ENCODE data around the gene ADAMTSL1. TPM values are rescaled to one million over a fixed set of nuclear protein-coding genes. Genes with fewer than 3 reads are reported as not detected.

The ADAMTSL1 gene
- total RNA-seq, 2 experiments from 2014 or later = not detected

DNA sequence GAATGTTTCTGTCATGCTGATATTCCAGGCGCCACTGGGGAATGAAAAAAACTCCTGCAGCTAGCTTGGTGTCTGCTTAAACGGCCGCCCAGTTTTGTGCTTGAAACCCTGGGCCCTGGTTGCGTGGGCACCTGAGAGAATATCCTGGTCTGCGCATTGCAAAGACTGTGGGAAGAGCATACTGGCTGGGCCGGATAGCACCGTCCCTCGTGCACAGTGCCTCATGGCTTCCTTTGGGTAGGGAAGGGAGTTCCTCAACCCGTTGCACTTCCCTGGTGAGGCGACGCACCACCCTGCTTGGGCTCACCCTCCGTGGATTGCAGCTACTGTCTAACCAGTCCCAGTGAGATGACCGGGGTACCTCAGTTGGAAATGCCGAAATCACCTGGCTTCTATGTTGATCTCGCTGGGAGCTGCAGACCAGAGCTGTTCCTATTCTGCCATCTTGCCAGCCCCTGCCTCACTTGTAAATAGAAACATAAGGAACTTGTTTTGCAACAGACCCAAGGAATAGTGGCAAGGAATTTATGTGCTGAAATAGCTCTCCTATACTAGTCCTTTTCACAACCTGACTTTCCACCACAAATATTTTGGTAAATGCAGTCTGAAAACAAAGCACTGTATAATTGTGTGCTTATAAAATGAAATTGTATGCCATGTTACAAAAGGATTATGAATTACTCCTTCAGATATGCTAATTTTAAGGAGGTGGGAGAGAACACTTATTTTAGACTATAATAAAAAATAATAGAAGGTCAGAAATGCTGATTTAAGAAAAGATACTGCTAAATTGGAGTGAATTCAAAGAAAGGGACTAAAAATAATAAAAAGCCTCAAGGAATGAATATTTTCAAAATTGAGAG lies 90.3 kb downstream of the ADAMTSL1 start:
- POLR2A ChIA-PET = no interaction called here
- Mint-ChIP-seq H3K27ac (no peak overlapping the region), H3K36me3 (ENCODE audit: low read depth) (no peaks in the 10 kb centered on the region), H3K4me1 (no peaks in the 10 kb centered on the region), H3K9me3 (peaks cover 4% of the 10 kb centered on the region), H3K4me3 (no peak overlapping the region), H3K27me3 (no peaks in the 10 kb centered on the region)
- CTCF ChIA-PET = no interaction called here
- DNase-seq = no peak

DNA sequence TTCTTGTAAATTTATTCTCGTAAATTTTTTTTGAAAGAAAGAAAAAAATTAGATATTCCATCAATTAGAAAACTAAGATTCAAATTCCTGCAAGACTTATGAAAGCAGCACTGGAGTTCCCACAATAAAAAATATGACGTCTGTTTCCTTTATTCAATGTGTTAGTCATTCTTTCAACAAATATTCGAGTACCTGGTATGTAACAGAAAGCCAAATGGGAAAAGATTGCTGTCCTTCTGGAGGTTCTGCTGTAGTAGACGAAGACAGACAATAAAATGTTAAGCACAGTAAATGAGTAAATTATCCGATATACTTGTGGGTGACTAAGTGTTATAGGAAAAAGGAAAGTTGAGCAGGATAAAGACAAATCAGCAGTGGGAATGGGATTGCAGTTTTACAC lies 92.2 kb downstream of the ADAMTSL1 start:
- no peaks in the 10 kb centered on the region for H3K9me3 Mint-ChIP-seq
- no peaks in the 10 kb centered on the region for H3K4me1 Mint-ChIP-seq
- H3K27ac Mint-ChIP-seq = no peak overlapping the region
- ChIA-PET POLR2A (no interaction called here), CTCF (no interaction called here)
- no peak for DNase-seq
- H3K27me3 Mint-ChIP-seq = no peaks in the 10 kb centered on the region
- no peak overlapping the region for H3K4me3 Mint-ChIP-seq
- H3K36me3 Mint-ChIP-seq (ENCODE audit: low read depth) = no peaks in the 10 kb centered on the region

DNA sequence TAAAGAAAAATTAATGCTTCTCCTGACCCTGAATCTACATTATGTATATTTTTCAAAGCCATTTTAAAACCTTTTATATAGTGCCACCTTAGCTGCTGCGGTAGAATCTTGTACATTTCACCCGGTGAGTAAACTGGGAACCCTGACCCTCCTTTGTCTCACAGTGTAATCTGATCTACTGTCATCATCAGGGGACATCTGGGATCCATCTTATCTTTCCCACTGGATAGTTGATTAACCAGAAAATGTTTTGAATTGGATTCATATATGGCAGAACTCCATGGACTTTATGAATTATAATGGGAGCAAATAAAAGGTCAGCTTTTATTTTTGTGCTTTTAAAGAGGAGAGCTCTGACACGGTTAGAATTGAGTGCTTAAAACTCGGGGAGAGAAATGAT lies 95.0 kb downstream of the ADAMTSL1 start:
- no peak for DNase-seq
- POLR2A ChIA-PET = no interaction called here
- no peak overlapping the region for H3K27ac Mint-ChIP-seq
- no peaks in the 10 kb centered on the region for H3K4me1 Mint-ChIP-seq
- no peaks in the 10 kb centered on the region for H3K27me3 Mint-ChIP-seq
- no peak overlapping the region for H3K4me3 Mint-ChIP-seq
- CTCF ChIA-PET = no interaction called here
- H3K36me3 Mint-ChIP-seq (ENCODE audit: low read depth) = no peaks in the 10 kb centered on the region
- H3K9me3 Mint-ChIP-seq = no peaks in the 10 kb centered on the region

DNA sequence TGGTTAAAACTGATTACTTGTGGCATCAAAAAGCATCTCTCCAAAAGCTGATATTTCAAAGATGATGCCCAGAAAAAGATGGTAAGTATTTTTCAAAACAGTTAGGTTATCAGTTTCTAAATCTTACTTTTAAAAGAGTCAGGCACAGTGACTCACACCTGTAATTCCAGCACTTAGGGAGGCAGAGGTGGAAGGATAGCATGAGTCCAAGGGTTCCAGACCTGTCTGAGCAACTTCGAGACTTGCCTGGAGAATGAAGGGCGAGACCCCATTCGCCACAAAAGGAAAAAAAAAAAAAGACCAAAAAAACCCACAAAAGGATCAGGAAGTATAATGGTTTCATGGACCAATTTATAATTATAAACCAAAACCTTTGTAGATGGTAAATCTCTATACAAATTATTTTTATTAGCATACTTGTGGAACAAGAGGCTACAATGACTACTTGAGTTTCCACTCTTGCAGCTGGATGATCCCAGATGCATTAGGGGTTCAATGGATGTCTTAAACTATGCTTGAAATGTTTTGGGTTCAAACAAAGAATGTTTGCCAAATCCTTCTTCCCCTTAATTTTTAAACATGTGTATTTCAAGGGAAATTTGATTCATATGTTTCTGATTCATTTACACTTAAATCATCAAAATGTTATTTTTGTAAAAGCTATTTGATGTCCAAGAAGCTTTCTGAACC lies 96.1 kb downstream of the ADAMTSL1 start:
- no peaks in the 10 kb centered on the region for H3K9me3 Mint-ChIP-seq
- ChIA-PET CTCF (no interaction called here), POLR2A (no interaction called here)
- no peak overlapping the region for H3K27ac Mint-ChIP-seq
- H3K36me3 Mint-ChIP-seq (ENCODE audit: low read depth) = no peaks in the 10 kb centered on the region
- DNase-seq = no peak
- H3K27me3 Mint-ChIP-seq = no peaks in the 10 kb centered on the region
- no peak overlapping the region for H3K4me3 Mint-ChIP-seq
- H3K4me1 Mint-ChIP-seq = no peaks in the 10 kb centered on the region

DNA sequence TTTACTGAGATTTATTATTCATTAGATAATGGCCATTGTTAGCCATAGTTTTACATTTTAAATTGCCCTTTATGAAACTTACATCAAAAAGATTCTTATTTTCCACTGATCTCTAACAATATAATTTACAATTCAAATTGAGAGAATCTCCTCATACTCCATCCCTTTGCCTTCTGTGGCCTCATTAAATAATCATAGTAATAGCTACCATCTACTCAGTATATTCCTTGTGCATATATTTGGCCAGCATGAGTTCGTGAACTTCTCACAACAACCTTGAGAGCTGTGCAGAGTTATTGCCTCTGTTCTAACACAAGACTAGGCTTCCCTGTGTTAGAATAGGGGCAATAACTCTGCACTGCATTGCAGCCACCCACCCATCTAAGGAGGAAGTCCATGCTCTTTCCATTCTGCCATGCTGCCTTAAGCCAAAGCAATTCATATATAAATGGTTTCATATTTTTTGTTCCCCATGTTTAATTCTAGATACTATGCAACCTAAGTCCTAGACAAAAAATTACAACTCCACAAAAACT lies 99.1 kb downstream of the ADAMTSL1 start:
- H3K4me1 Mint-ChIP-seq = no peaks in the 10 kb centered on the region
- H3K36me3 Mint-ChIP-seq (ENCODE audit: low read depth) = no peaks in the 10 kb centered on the region
- no peaks in the 10 kb centered on the region for H3K9me3 Mint-ChIP-seq
- CTCF ChIA-PET = no interaction called here
- H3K27ac Mint-ChIP-seq = no peak overlapping the region
- no peak overlapping the region for H3K4me3 Mint-ChIP-seq
- DNase-seq = no peak
- POLR2A ChIA-PET = no interaction called here
- H3K27me3 Mint-ChIP-seq = no peaks in the 10 kb centered on the region

DNA sequence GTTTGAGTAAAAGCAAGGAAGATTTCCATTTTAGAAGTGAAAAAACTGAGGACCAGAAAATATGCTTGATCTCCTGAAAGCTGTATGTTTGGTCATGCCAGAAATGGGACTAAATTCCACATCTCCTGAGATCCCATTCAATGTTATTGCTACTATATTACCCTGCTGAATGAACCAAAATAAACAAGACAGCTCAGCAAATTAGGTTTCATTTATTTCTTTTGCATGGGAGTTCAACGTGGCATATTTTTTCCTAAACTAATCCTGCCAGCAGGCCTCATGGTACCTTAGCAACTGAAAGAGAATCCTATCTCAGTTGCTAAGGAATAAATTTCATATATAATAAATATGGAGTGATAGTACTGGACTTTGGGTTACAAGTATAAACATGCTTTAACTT lies 101.7 kb downstream of the ADAMTSL1 start:
- ChIA-PET CTCF (no interaction called here), POLR2A (no interaction called here)
- no peak overlapping the region for H3K27ac Mint-ChIP-seq
- H3K9me3 Mint-ChIP-seq = no peaks in the 10 kb centered on the region
- no peak for DNase-seq
- H3K4me1 Mint-ChIP-seq = no peaks in the 10 kb centered on the region
- no peak overlapping the region for H3K4me3 Mint-ChIP-seq
- H3K27me3 Mint-ChIP-seq = no peaks in the 10 kb centered on the region
- H3K36me3 Mint-ChIP-seq (ENCODE audit: low read depth) = no peaks in the 10 kb centered on the region

DNA sequence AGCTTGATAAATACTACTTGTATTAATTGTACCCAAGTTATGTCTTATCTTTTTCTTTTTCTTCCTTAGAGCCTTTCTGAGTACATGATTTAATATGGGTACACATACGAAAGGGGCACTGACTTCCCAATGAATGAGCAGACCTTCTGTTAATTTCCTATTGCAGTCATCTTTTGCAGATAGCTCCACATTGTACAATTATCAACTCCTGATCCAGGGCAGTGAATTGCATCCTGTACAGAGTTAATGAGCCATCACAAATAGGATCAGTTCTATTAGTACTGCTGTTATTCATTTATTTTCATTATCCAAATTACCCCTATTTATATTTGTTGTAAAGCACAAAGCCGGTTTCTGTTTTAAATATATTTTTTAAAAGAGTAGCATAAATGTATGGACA lies 105.6 kb downstream of the ADAMTSL1 start:
- Mint-ChIP-seq H3K36me3 (ENCODE audit: low read depth) (no peaks in the 10 kb centered on the region), H3K9me3 (no peaks in the 10 kb centered on the region), H3K4me3 (no peak overlapping the region), H3K27me3 (no peaks in the 10 kb centered on the region), H3K4me1 (no peaks in the 10 kb centered on the region), H3K27ac (no peak overlapping the region)
- POLR2A ChIA-PET = no interaction called here
- CTCF ChIA-PET = no interaction called here
- DNase-seq = no peak

DNA sequence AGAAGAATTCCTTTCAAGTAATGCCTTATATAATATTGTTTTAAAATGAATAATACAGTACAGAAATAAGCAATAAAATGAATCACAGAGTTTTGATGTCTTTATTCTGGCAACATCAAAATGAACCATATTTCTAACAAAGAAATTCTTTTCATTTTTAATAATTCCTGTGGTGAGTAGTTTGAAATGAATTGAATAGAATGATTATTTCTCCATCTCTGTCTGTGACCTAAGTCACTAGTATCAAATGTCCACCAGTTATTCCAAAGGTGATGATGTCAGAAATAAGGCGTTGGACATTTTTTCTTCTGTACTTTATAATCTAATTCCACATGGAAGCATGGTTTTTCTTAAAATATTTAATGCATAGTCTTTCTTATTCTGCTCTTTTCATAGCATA lies 106.2 kb downstream of the ADAMTSL1 start:
- ChIA-PET CTCF (no interaction called here), POLR2A (no interaction called here)
- Mint-ChIP-seq H3K27me3 (no peaks in the 10 kb centered on the region), H3K4me3 (no peak overlapping the region), H3K9me3 (no peaks in the 10 kb centered on the region), H3K36me3 (ENCODE audit: low read depth) (no peaks in the 10 kb centered on the region), H3K4me1 (no peaks in the 10 kb centered on the region), H3K27ac (no peak overlapping the region)
- DNase-seq = no peak

DNA sequence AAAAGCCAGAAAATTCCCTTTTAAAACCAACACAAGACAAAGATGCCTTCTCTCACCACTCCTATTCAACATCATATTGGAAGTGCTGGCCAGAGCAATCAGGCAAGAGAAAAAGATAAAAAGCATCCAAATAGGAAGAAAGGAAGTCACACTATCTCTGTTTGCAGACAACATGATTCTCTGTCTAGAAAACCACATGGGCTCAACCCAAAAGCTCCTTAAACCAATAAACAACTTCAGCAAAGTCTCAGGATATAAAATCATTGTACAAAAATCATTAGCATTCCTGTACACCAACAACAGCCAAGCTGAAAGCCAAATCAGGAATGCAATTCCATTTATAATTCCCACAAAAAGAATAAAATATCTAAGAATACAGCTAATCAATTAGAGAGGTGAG lies 112.0 kb downstream of the ADAMTSL1 start:
- ChIA-PET CTCF (no interaction called here), POLR2A (no interaction called here)
- Mint-ChIP-seq H3K9me3 (peaks cover 2% of the 10 kb centered on the region), H3K27ac (no peak overlapping the region), H3K4me1 (no peaks in the 10 kb centered on the region), H3K27me3 (no peaks in the 10 kb centered on the region), H3K4me3 (no peak overlapping the region), H3K36me3 (ENCODE audit: low read depth) (no peaks in the 10 kb centered on the region)
- no peak for DNase-seq

DNA sequence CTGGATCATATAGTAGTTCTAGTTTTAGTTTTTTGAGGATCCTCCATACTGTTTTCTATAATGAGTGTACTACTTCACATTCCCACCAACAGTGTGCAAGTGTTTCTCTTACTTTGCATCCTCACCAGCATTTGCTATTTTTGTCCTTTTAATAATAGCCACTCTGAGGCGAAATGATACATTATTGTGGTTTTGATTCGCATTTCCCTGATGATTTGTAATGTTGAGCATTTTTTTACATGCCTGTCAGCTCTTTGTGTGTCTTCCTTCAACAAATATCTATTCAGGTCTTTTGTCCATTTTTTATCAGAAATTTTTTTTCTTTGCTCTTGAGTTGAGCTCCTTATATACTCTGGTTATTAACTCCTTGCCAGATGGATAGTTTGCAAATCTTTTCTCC lies 114.0 kb downstream of the ADAMTSL1 start:
- Mint-ChIP-seq H3K9me3 (peaks cover 5% of the 10 kb centered on the region), H3K27me3 (no peaks in the 10 kb centered on the region), H3K4me3 (no peak overlapping the region), H3K4me1 (no peaks in the 10 kb centered on the region), H3K36me3 (ENCODE audit: low read depth) (no peaks in the 10 kb centered on the region), H3K27ac (no peak overlapping the region)
- DNase-seq = no peak
- ChIA-PET POLR2A (no interaction called here), CTCF (no interaction called here)

DNA sequence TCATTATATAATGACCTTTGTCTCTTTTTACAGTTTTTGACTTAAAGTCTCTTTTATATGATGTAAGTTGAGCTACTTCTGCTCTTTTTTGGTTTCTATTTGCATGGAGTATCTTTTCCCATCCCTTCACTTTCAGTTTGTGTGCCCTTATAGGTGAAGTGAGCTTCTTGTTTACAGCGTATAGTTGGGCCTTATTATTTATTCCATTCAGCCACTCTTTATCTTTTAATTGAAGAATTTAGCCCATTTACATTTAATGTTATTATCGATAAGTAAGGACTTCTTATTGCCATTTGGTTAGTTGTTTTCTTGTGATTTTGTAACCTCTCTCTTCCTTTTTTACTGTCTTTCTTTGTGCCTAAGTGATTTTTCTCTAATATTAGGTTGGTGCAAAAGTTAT lies 117.3 kb downstream of the ADAMTSL1 start:
- Mint-ChIP-seq H3K4me3 (no peak overlapping the region), H3K36me3 (ENCODE audit: low read depth) (no peaks in the 10 kb centered on the region), H3K9me3 (peaks cover 9% of the 10 kb centered on the region), H3K27me3 (no peaks in the 10 kb centered on the region), H3K4me1 (no peaks in the 10 kb centered on the region), H3K27ac (no peak overlapping the region)
- POLR2A ChIA-PET = interaction anchor here (0.6 kb wide), 1 partner anchor 943 kb away, joined by 4 read pairs; no protein-coding TSS in a partner anchor
- CTCF ChIA-PET = no interaction called here
- DNase-seq = no peak

DNA sequence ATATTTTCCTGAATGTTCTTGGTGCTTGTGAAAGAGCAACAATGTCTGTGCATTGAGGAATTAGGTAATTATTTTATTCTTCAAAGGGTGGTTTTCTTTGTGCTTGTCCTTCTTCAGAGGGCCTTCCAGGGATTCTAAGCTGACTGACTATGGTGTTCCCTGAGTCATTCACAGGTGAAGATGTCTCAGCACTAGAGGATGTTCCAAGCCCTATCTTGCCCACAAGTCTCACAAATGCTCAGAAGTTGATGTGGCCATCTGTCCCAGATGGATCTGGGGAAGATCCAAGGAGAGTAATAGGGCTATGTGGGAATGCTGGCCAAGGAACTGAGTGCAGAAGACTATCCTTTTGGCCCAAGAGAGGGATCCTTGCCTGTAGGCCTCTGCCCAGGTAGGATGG lies 120.9 kb downstream of the ADAMTSL1 start:
- POLR2A ChIA-PET = no interaction called here
- DNase-seq = no peak
- CTCF ChIA-PET = no interaction called here
- peaks cover 9% of the 10 kb centered on the region for H3K9me3 Mint-ChIP-seq
- H3K27me3 Mint-ChIP-seq = no peaks in the 10 kb centered on the region
- no peak overlapping the region for H3K4me3 Mint-ChIP-seq
- no peaks in the 10 kb centered on the region for H3K36me3 Mint-ChIP-seq (ENCODE audit: low read depth)
- no peak overlapping the region for H3K27ac Mint-ChIP-seq
- H3K4me1 Mint-ChIP-seq = no peaks in the 10 kb centered on the region

DNA sequence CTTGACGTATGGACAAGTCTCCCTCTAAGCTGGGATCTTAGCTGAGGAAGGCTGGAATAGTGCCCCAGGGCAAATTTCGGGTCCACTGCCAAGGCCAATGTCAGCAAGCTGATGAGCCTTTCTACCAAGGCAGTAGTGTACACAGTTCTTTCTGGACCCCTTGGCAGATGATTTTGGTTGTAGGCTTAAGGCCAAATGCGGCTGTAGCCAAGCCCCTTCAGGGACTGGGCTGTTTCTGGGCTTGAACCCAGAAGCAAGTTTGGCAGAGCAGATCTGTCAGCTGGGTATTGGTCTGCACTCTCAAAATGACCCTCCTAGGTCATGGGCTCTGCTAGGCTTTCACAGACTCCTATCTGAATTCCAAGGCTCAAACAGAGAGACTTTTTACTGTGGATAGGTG lies 121.6 kb downstream of the ADAMTSL1 start:
- no peak for DNase-seq
- Mint-ChIP-seq H3K36me3 (ENCODE audit: low read depth) (no peaks in the 10 kb centered on the region), H3K9me3 (peaks cover 9% of the 10 kb centered on the region), H3K27ac (no peak overlapping the region), H3K27me3 (no peaks in the 10 kb centered on the region), H3K4me3 (no peak overlapping the region), H3K4me1 (no peaks in the 10 kb centered on the region)
- ChIA-PET POLR2A (no interaction called here), CTCF (no interaction called here)

DNA sequence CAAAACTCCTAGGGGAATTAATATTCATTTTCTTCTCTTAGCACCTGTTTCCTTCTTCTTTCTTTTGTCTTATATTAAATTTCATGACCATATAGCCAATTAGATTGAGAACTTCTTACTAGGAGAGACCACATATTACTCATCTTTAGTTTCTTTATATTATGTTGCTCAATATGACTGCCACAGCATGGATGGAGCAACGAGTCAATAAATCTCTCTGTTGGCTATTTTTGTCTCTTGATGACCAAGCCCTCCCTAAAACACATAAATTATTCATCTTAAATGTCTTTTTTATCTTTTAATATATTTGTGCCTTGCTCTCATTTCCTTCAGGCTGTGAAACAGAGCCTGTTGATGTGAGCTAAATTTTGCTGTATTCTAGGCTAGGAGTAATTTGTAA lies 123.0 kb downstream of the ADAMTSL1 start:
- CTCF ChIA-PET = no interaction called here
- POLR2A ChIA-PET = no interaction called here
- H3K36me3 Mint-ChIP-seq (ENCODE audit: low read depth) = no peaks in the 10 kb centered on the region
- H3K4me1 Mint-ChIP-seq = no peaks in the 10 kb centered on the region
- H3K4me3 Mint-ChIP-seq = no peak overlapping the region
- no peaks in the 10 kb centered on the region for H3K27me3 Mint-ChIP-seq
- peaks cover 5% of the 10 kb centered on the region for H3K9me3 Mint-ChIP-seq
- no peak overlapping the region for H3K27ac Mint-ChIP-seq
- no peak for DNase-seq
